Transverse colon (tissue), 4 donors: Measurements from ENCODE around the gene SRSF2.

Experiments
- CTCF ChIP-seq, 5 experiments: fragments of 200-600 bp in 3 of 5; fragments of 450-650 bp in 2 of 5; sonication (generic) in 3 of 5; IDR thresholded peaks; 1 replicate in 2 of 5; 2 replicates in 3 of 5; pipeline ENCODE4 v1.5.1; 2016 to 2017; ENCODE audit warnings: antibody characterized with exemption in 5 of 5, inconsistent platforms in 3 of 5, mild to moderate bottlenecking in 2 of 5, moderate library complexity in 1 of 5
- EP300 ChIP-seq: sonication (generic); formaldehyde crosslinking; IDR thresholded peaks from one replicate; pipeline ENCODE4 v1.6.1; 2017; ENCODE audit warnings: antibody characterized with exemption, low read depth
- POLR2A ChIP-seq: fragments of 450-650 bp; IDR thresholded peaks from one replicate; pipeline ENCODE4 v1.6.1; 2016; ENCODE audit warnings: antibody characterized with exemption, mild to moderate bottlenecking, moderate library complexity
- POLR2AphosphoS5 ChIP-seq, 3 donors: sonication (generic); formaldehyde crosslinking; IDR thresholded peaks; one replicate each; pipeline ENCODE4 v1.6.1; 2016; ENCODE audit warnings: antibody characterized with exemption in 3 of 3

- no peak for TF ChIP-seq CTCF (IDR thresholded peaks at IDR 0.05)
- no peak for TF ChIP-seq POLR2A
- no peak for TF ChIP-seq EP300
- TF ChIP-seq POLR2AphosphoS5 (IDR thresholded peaks at IDR 0.05), result no peak
Observed at GRCh38 chr17:76734080-76734840, 2.9 kb downstream of the SRSF2 start.
